IMR-90 (cell line): ENCODE results near the gene RPS27A.

Experiments
- BHLHE40 ChIP-seq: fragments of 150-350 bp; IDR thresholded peaks from 2 replicates; pipeline ENCODE4 v1.6.1; 2016; ENCODE audit warnings: mild to moderate bottlenecking, low read depth, low read length
- CEBPB ChIP-seq: IDR thresholded peaks from 2 replicates; pipeline ENCODE4 v1.6.1; 2012; ENCODE audit warnings: low read depth, low read length, improper control_type of control experiment
- CHD1 ChIP-seq: IDR thresholded peaks from 2 replicates; pipeline ENCODE4 v1.6.1; 2012; ENCODE audit warnings: low read depth, low read length, improper control_type of control experiment
- CTCF ChIP-seq: conservative IDR thresholded peaks from 2 replicates; pipeline ENCODE4 v1.5.1; 2012; ENCODE audit warnings: mild to moderate bottlenecking, low read depth, low read length, improper control_type of control experiment
- MAFK ChIP-seq: IDR thresholded peaks from 2 replicates; pipeline ENCODE4 v1.6.1; 2012; ENCODE audit warnings: low read depth, low read length, improper control_type of control experiment
- MAZ ChIP-seq: IDR thresholded peaks from 2 replicates; pipeline ENCODE4 v1.6.1; 2012; ENCODE audit warnings: low read depth, mild to moderate bottlenecking, low read length, improper control_type of control experiment, moderate library complexity, borderline replicate concordance
- MXI1 ChIP-seq: IDR thresholded peaks from 2 replicates; pipeline ENCODE4 v1.6.1; 2012; ENCODE audit warnings: low read depth, mild to moderate bottlenecking, low read length, moderate library complexity, borderline replicate concordance
- POLR2A ChIP-seq: IDR thresholded peaks from 2 replicates; pipeline ENCODE4 v1.6.1; 2012; ENCODE audit warnings: mild to moderate bottlenecking, low read depth, low read length
- RAD21 ChIP-seq: IDR thresholded peaks from 2 replicates; pipeline ENCODE4 v1.6.1; 2012; ENCODE audit warnings: low read length, improper control_type of control experiment
- RCOR1 ChIP-seq: IDR thresholded peaks from 2 replicates; pipeline ENCODE4 v1.6.1; 2012; ENCODE audit warnings: mild to moderate bottlenecking, low read length, improper control_type of control experiment; ENCODE audit not compliant: insufficient replicate concordance
- RFX5 ChIP-seq: IDR thresholded peaks from 2 replicates; pipeline ENCODE4 v1.8.0; 2012; ENCODE audit warnings: low read depth, mild to moderate bottlenecking, low read length, moderate library complexity
- SMC3 ChIP-seq: fragments of 150-350 bp; IDR thresholded peaks from 2 replicates; pipeline ENCODE4 v1.6.1; 2016; ENCODE audit warnings: low read depth, mild to moderate bottlenecking, antibody characterized with exemption, low read length, moderate library complexity
- TF ChIP-seq, protein P1 (sequence below): fragments of 150-350 bp; IDR thresholded peaks from 2 replicates; pipeline ENCODE4 v1.6.1; 2017; ENCODE audit warnings: mild to moderate bottlenecking, antibody characterized with exemption, low read length, low read depth
- TF ChIP-seq, protein P2 (sequence below): fragments of 150-350 bp; IDR thresholded peaks from 2 replicates; pipeline ENCODE4 v1.6.1; 2016; ENCODE audit warnings: low read depth, mild to moderate bottlenecking, low read length, moderate library complexity, borderline replicate concordance

DNA sequence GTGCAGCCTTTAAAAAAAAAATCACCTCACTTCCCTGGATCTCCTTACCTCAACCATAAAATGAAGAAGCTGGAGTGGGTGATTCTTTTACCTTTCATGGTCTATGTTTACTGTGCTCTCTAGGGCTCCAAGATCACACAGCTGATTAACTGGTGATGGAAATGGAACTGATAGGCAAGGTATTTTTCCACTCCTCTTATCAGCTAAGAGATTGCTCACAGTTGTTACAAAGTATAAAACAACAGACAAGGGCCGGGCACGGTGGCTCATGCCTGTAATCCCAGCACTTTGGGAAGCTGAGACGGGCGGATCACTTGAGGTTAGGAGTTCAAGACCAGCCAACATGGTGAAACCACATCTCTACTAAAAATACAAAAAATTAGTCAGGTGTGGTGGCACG, 14.5 kb downstream of the RPS27A start:
- no peak for TF ChIP-seq CTCF
- TF ChIP-seq BHLHE40, result no peak
- no peak for TF ChIP-seq POLR2A
- TF ChIP-seq CEBPB, result no peak
- TF ChIP-seq CHD1, result no peak
- no peak for TF ChIP-seq SMC3
- no peak for TF ChIP-seq MAFK
- no peak for TF ChIP-seq MXI1
- no peak for TF ChIP-seq MAZ
- TF ChIP-seq RAD21, result no peak
- TF ChIP-seq, protein P1, sequence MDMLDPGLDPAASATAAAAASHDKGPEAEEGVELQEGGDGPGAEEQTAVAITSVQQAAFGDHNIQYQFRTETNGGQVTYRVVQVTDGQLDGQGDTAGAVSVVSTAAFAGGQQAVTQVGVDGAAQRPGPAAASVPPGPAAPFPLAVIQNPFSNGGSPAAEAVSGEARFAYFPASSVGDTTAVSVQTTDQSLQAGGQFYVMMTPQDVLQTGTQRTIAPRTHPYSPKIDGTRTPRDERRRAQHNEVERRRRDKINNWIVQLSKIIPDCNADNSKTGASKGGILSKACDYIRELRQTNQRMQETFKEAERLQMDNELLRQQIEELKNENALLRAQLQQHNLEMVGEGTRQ, result no peak
- TF ChIP-seq RFX5, result no peak
- TF ChIP-seq RCOR1, result no peak
- TF ChIP-seq, protein P2, sequence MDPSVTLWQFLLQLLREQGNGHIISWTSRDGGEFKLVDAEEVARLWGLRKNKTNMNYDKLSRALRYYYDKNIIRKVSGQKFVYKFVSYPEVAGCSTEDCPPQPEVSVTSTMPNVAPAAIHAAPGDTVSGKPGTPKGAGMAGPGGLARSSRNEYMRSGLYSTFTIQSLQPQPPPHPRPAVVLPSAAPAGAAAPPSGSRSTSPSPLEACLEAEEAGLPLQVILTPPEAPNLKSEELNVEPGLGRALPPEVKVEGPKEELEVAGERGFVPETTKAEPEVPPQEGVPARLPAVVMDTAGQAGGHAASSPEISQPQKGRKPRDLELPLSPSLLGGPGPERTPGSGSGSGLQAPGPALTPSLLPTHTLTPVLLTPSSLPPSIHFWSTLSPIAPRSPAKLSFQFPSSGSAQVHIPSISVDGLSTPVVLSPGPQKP, result no peak
